Measurements from ENCODE around the gene INS.
"Not testable (repeated sequence)": the region's sequence is repeated elsewhere in the genome, so short reads cannot be mapped to it uniquely, and the experiment has no call there.

Gene INS

GRCh38 chr11:2182075-2182474 is 21.1 kb upstream of the INS start:
- DNase-seq (ENCODE audit: low read depth, low spot score): no peak

GRCh38 chr11:2180789-2181370 is 19.9 kb upstream of the INS start:
- DNase-seq (ENCODE audit: low read depth, low spot score): no peak

- no peak for DNase-seq (ENCODE audit: low read depth, low spot score)
Measured at GRCh38 chr11:2180347-2180746, 19.3 kb upstream of the INS start.

- no peak for DNase-seq (ENCODE audit: low read depth, low spot score)
Measured at GRCh38 chr11:2179516-2179915, 18.5 kb upstream of the INS start.

GRCh38 chr11:2178906-2179494 is 18.0 kb upstream of the INS start:
- DNase-seq (ENCODE audit: low read depth, low spot score): no peak

- DNase-seq (ENCODE audit: low read depth, low spot score): not testable (repeated sequence)
Measured at GRCh38 chr11:2178055-2178773, 17.2 kb upstream of the INS start.

- no peak for DNase-seq (ENCODE audit: low read depth, low spot score)
Measured at GRCh38 chr11:2177076-2177475, 16.1 kb upstream of the INS start.

- DNase-seq (ENCODE audit: low read depth, low spot score): no peak
Measured at GRCh38 chr11:2176389-2176900, 15.4 kb upstream of the INS start.

GRCh38 chr11:2175659-2176058 is 14.7 kb upstream of the INS start:
- no peak for DNase-seq (ENCODE audit: low read depth, low spot score)

GRCh38 chr11:2174361-2174760 is 13.4 kb upstream of the INS start:
- no peak for DNase-seq (ENCODE audit: low read depth, low spot score)

- DNase-seq (ENCODE audit: low read depth, low spot score): no peak
Measured at GRCh38 chr11:2173761-2174160, 12.8 kb upstream of the INS start.

GRCh38 chr11:2173150-2173693 is 12.2 kb upstream of the INS start:
- DNase-seq (ENCODE audit: low read depth, low spot score): no peak

GRCh38 chr11:2172676-2173075 is 11.7 kb upstream of the INS start:
- no peak for DNase-seq (ENCODE audit: low read depth, low spot score)

- DNase-seq (ENCODE audit: low read depth, low spot score): no peak
Measured at GRCh38 chr11:2171591-2172003, 10.6 kb upstream of the INS start, which contains the start of gene TH. TSS of gene TH (minus strand) at chr11:2171815. CDS start at chr11:2171786, 29 bp downstream.

GRCh38 chr11:2169626-2170570 is 8.9 kb upstream of the INS start:
- DNase-seq (ENCODE audit: low read depth, low spot score): no peak

GRCh38 chr11:2169005-2169378 is 8.0 kb upstream of the INS start:
- DNase-seq (ENCODE audit: low read depth, low spot score): no peak

GRCh38 chr11:2168286-2169004 is 7.4 kb upstream of the INS start:
- no peak for DNase-seq (ENCODE audit: low read depth, low spot score)

GRCh38 chr11:2167141-2168045 is 6.4 kb upstream of the INS start:
- no peak for DNase-seq (ENCODE audit: low read depth, low spot score)

- no peak for DNase-seq (ENCODE audit: low read depth, low spot score)
Measured at GRCh38 chr11:2166091-2166851, 5.3 kb upstream of the INS start.
